Calu3 (cell line): Measurements from ENCODE around the gene GSTK1. TPM values are rescaled to one million over a fixed set of nuclear protein-coding genes. Genes with fewer than 3 reads are reported as not detected.
A peak's percentile ranks its signal among the peaks of the same experiment; 100 is the strongest.

Source experiments
- BruUV-seq: library from RNA; stranded (reverse); fragments of 400-500 nt; replicated peaks from 2 replicates; lab custom pipeline; 2021; lab: Mats Ljungman, UMichigan
- CTCF ChIA-PET: fragments of 300-600 bp; sonication (Branson Sonifier 250); formaldehyde crosslinking; loops from one replicate; lab custom pipeline; 2022; ENCODE audit warnings: antibody characterized with exemption; lab: Charles Lee
- DNase-seq: peaks from one replicate; pipeline ENCODE4 v3.0.0; 2022
- H3K27ac Mint-ChIP-seq: one replicate; pipeline ENCODE4 v1.8.0; 2022; ENCODE audit warnings: mixed read lengths; ENCODE audit not compliant: unreplicated experiment
- H3K27me3 Mint-ChIP-seq: one replicate; pipeline ENCODE4 v1.8.0; 2022; ENCODE audit warnings: mixed read lengths; ENCODE audit not compliant: unreplicated experiment
- H3K36me3 Mint-ChIP-seq: one replicate; pipeline ENCODE4 v1.8.0; 2022; ENCODE audit warnings: mild to moderate bottlenecking, moderate library complexity, mixed read lengths; ENCODE audit not compliant: insufficient read depth, unreplicated experiment
- H3K4me1 Mint-ChIP-seq: one replicate; pipeline ENCODE4 v1.8.0; 2022; ENCODE audit warnings: mild to moderate bottlenecking, low read depth, mixed read lengths; ENCODE audit not compliant: unreplicated experiment
- H3K4me3 Mint-ChIP-seq: one replicate; pipeline ENCODE4 v1.8.0; 2022; ENCODE audit warnings: mild to moderate bottlenecking, low read depth, moderate library complexity, mixed read lengths; ENCODE audit not compliant: unreplicated experiment
- H3K9me3 Mint-ChIP-seq: one replicate; pipeline ENCODE4 v1.8.0; 2022; ENCODE audit warnings: low read depth, mixed read lengths; ENCODE audit not compliant: unreplicated experiment
- CTCF ChIP-seq: fragments of 200-600 bp; IDR thresholded peaks from one replicate; pipeline ENCODE4 v1.8.0; 2022; ENCODE audit warnings: antibody characterized with exemption; ENCODE audit not compliant: unreplicated experiment
- intact Hi-C: fragments of 100-400 bp; cut with micrococcal nuclease; formaldehyde crosslinking; loops from one replicate; pipeline ENCODE4 v1.10.0; 2022; ENCODE audit not compliant: unreplicated experiment
- total RNA-seq: library from RNA; stranded (reverse); gene quantifications from 2 replicates; pipeline ENCODE4 v1.2.3, GENCODE V29; 2022

The GSTK1 gene
- total RNA-seq, 1 experiment from 2014 or later = 109 TPM

- H3K9me3 Mint-ChIP-seq = peaks cover 3% of the 10 kb centered on the region
- no TSS peak for BruUV-seq
These were observed 14.4 kb upstream of the GSTK1 start for GRCh38 chr7:143248761-143249354.

DNA sequence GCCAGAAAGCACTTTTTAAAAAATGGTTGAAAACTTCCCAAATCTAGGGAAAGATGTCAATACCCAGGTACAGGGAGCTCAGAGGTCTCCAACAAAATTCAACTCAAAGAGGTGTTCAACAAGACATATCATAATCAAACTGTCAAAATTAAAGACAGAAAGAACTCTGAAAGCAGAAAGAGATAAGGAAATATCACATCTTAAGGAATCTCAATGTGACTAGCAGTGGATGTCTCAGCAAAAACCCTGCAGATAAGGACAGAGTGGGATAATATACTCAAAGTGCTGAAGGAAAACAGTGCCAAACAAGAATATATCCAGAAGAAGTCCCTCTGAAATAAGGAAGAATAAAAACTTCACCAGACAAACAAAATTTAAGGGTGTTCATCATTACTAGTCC is 13.0 kb upstream of the GSTK1 start:
- no peak for DNase-seq
- H3K27me3 Mint-ChIP-seq = no peaks in the 10 kb centered on the region
- intact Hi-C loops = no loop called here
- no peak overlapping the region for H3K4me3 Mint-ChIP-seq
- BruUV-seq = no TSS peak
- no peak overlapping the region for H3K27ac Mint-ChIP-seq
- H3K4me1 Mint-ChIP-seq = peaks cover 53% of the 10 kb centered on the region
- peaks cover 6% of the 10 kb centered on the region for H3K9me3 Mint-ChIP-seq
- no peaks in the 10 kb centered on the region for H3K36me3 Mint-ChIP-seq
- CTCF ChIA-PET = interaction anchor here (0.6 kb wide), 1 partner anchor 39 kb away, joined by 6 read pairs; no protein-coding TSS in a partner anchor
- TF ChIP-seq CTCF = no peak

More at GRCh38 chr7:143248761-143249354, 14.4 kb upstream of the GSTK1 start:
- Mint-ChIP-seq H3K4me1 (peaks cover 54% of the 10 kb centered on the region), H3K27ac (peak overlapping the region; percentile 37), H3K4me3 (no peak overlapping the region), H3K36me3 (no peaks in the 10 kb centered on the region), H3K27me3 (no peaks in the 10 kb centered on the region)
- CTCF ChIA-PET = no interaction called here
- DNase-seq = peak; percentile 46
- TF ChIP-seq CTCF = no peak
- intact Hi-C loops = loop anchor here (2.0 to 10.0 kb wide), 2 partner anchors 14 to 246 kb away; partner anchors contain the start of gene GSTK1

DNA sequence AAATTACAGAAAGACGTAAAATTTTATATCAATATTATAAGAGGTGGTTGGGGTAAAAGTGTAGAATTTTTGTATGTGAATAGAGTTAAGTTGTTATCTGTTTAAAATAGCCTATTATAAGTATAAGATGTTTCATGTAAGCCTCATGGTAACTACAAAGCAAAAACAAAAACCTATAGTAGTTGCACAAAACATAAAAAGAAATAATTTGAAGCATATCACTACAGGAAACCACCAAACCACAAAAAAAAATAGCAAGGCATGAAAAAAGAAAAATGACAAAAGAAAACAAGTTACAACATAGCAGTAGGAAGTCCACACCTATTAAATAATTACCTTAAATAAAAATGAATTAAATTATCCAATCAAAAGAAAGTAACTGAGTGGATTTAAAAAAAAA is 12.4 kb upstream of the GSTK1 start:
- no TSS peak for BruUV-seq
- no peak for DNase-seq
- peaks cover 6% of the 10 kb centered on the region for H3K9me3 Mint-ChIP-seq
- no peaks in the 10 kb centered on the region for H3K36me3 Mint-ChIP-seq
- H3K27ac Mint-ChIP-seq = no peak overlapping the region
- H3K27me3 Mint-ChIP-seq = no peaks in the 10 kb centered on the region
- TF ChIP-seq CTCF = no peak
- intact Hi-C loops = no loop called here
- CTCF ChIA-PET = interaction anchor here (0.6 kb wide), 1 partner anchor 71 kb away, joined by 4 read pairs; no protein-coding TSS in a partner anchor
- H3K4me3 Mint-ChIP-seq = no peak overlapping the region
- peaks cover 53% of the 10 kb centered on the region for H3K4me1 Mint-ChIP-seq

- DNase-seq = no peak
- CTCF ChIA-PET = no interaction called here
- H3K4me1 Mint-ChIP-seq = peaks cover 44% of the 10 kb centered on the region
- no peak for TF ChIP-seq CTCF
- H3K4me3 Mint-ChIP-seq = no peak overlapping the region
- BruUV-seq = no TSS peak
- intact Hi-C loops = no loop called here
- no peak overlapping the region for H3K27ac Mint-ChIP-seq
- H3K36me3 Mint-ChIP-seq = no peaks in the 10 kb centered on the region
- no peaks in the 10 kb centered on the region for H3K27me3 Mint-ChIP-seq
- peaks cover 6% of the 10 kb centered on the region for H3K9me3 Mint-ChIP-seq
These were observed 11.2 kb upstream of the GSTK1 start for GRCh38 chr7:143252006-143252405.
